OCI-LY7 (cell line): ENCODE results near the gene RNF208.

Experiments used
- EZH2phosphoT487 ChIP-seq: fragments of 200-600 bp; sonication (generic); IDR thresholded peaks from 2 replicates; pipeline ENCODE4 v1.6.1; 2018; ENCODE audit warnings: low read depth, borderline replicate concordance, mild to moderate bottlenecking, mixed run types, antibody characterized with exemption, low read length, moderate library complexity, mixed read lengths
- TF ChIP-seq, protein P1 (sequence below): fragments of 200-600 bp; sonication (generic); conservative IDR thresholded peaks from 2 replicates; pipeline ENCODE4 v1.5.1; 2014; ENCODE audit warnings: mild to moderate bottlenecking, antibody characterized with exemption, low read length, moderate library complexity, mixed read lengths

DNA sequence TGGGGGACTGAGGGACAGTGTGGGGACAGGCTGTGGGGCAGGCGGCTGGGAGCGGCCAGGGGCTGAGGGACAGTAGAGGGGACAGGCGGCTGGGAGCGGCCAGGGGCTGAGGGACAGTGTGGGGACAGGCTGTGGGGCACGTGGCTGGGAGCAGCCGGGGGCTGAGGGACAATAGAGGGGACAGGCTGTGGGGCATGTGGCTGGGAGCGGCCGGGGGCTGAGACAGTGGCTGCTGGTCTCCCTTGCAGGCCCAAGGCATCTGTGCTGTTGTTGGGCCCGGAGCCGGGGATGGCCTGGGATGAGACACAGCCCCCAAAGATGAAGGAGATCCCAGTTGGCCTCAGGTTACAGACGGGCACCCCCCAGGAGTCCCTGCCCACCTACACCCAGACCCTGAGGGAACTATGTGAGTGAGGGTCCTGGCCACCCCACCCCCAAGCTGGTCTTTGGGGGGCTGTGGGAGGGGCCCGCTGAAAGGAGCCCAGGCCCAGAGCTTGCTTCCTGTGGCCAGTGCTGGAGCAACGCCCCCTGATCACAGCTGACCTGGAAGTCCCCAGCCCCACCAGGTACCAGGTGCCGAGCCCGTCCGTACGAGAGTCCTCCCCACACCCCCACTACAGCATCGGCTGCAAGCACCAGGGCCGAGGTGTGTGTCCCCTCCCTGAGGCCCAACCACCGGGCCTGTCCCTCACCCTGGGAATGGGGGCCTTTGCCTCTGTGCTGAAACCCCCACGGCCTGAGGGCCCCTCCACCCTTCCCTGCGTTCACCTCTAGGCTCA, 29.6 kb upstream of the RNF208 start:
- TF ChIP-seq, protein P1, sequence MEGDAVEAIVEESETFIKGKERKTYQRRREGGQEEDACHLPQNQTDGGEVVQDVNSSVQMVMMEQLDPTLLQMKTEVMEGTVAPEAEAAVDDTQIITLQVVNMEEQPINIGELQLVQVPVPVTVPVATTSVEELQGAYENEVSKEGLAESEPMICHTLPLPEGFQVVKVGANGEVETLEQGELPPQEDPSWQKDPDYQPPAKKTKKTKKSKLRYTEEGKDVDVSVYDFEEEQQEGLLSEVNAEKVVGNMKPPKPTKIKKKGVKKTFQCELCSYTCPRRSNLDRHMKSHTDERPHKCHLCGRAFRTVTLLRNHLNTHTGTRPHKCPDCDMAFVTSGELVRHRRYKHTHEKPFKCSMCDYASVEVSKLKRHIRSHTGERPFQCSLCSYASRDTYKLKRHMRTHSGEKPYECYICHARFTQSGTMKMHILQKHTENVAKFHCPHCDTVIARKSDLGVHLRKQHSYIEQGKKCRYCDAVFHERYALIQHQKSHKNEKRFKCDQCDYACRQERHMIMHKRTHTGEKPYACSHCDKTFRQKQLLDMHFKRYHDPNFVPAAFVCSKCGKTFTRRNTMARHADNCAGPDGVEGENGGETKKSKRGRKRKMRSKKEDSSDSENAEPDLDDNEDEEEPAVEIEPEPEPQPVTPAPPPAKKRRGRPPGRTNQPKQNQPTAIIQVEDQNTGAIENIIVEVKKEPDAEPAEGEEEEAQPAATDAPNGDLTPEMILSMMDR = no peak
- TF ChIP-seq EZH2phosphoT487 = no peak
